HG03575 (cell line): ENCODE measurements around the gene DNAAF3.

ENCODE experiments used
- ATAC-seq: cut with Tn5 transposase; IDR thresholded peaks from one replicate; pipeline ENCODE4 v1.9.1; 2021; ENCODE audit not compliant: unreplicated experiment, insufficient number of reproducible peaks, low FRiP score; ENCODE audit errors: extremely low read depth

The DNAAF3 gene

DNA sequence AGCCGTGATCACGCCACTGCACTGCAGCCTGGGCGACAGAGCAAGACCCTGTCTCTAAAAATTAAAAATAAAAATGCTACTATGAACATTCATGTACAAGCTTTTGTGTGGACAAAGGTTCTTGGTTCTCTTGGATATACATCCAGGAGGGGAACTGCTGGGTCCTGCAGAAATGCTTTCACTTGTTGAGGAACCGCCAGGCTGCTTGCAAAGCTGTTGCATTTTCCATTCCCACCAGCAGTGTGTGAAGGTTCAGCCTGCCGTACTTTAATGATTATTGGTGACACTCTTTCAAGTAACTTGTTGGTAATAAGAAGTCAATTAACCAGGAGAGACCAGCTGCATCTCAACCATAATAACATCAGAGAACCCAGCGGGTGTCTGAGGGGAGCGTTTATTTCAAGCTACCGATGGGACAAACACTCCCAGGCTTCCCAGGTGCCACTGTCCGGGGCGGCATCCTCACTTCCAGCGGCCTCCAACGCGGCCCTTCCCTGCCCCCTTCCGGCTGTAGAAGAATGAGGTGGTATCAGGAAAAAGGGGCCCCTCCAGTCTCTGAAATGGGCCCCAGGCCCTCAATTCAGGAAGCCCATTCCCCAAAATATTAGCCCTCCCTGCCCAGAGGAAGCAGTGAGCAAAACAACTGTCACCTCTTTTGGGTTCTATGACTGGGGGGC lies 33.8 kb downstream of the DNAAF3 start:
- no peak for ATAC-seq

DNA sequence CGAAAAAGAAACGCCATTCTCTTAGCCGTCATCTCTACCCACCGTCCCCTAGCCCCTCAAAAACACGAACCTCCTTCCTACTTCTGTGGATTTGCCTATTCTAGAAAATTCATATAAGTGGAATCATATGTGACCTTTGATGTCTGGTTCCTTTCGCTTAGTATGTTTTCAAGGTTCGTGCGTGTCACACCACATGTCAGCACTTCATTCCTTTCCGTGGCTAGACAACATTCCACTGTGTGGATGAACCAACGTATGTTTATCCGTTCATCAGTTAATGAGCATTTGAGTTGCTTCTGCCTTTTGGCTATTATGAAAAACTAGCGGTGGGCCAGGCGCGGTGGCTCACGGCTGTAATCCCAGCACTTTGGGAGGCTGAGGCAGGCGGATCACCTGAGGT lies 35.0 kb downstream of the DNAAF3 start:
- no peak for ATAC-seq

DNA sequence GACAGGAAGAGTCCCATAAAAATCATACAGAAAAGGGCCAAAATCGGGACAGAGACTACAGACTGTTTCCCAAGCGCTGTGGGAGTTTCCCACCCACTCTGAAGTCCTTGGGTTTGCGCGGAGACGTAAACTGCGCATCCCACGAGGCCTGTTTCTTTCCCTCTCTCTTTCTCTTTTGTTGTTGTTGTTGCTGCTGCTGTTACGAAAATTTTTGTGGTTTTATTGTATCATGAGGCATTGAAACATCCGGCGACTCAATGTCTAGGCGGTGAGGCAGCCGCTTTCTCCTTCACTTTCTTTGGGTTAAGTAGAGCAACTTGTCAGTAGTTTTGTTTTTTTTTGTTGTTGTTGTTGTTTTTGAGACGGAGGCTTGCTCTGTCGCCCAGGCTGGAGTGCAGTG lies 47.4 kb downstream of the DNAAF3 start:
- ATAC-seq = no peak

DNA sequence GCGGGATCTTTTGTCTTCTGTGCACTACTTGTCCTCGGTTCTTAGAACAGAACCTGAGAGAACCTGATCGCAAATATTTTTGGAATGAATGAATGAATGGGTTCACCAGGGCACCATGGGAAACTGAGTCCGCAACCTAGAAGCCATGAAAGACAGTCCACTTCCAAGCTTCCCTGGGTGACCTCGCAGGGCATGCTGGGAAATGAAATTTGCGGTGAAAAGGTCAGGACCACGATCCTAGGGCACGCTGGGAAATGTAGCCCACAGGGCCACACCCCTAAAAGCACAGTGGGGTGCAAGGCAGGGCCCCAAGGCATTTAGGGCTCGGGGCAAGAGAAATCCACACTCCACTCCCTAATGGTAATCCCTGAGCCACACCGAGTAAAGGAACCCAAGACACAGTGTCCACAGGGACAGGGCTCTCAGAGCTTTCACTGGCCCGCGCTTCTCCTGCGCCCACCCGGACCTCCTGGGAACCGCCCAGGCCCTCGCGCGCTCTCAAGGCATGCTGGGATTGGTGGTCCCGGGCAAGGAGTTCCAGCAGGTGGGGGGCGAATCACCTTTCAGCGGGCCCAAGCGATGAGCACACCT lies 47.9 kb downstream of the DNAAF3 start:
- ATAC-seq = no peak

DNA sequence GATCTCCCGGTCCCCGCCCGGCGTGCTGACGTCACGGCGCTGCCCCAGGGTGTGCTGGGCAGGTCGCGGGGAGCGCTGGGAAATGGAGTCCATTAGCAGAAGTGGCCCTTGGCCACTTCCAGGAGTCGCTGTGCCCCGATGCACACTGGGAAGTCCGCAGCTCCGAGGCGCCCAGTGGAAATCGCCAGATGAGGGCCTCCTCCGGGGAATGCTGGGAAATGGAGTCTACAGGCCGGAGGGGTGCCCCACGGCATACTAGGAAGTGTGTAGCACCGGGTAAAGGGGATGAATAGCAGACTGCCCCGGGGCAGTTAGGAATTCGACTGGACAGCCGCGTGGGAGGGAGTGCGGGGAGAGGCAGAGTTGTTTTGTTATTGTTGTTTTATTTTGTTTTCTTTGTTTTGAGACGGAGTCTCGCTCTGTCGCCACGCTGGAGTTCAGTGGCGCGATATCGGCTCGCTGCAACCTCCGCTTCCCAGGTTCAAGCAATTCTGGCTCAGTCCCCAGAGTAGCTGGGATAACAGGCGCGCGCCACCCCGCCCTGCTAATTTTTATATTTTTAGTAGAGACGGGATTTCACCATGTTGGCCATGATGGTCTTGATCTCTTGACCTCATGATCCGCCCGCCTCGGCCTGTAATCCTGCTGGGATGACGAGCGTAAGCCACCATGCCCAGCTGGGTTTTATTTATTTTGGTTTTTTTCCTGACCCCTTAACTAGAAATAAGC lies 48.6 kb downstream of the DNAAF3 start:
- ATAC-seq = peak; percentile 62

DNA sequence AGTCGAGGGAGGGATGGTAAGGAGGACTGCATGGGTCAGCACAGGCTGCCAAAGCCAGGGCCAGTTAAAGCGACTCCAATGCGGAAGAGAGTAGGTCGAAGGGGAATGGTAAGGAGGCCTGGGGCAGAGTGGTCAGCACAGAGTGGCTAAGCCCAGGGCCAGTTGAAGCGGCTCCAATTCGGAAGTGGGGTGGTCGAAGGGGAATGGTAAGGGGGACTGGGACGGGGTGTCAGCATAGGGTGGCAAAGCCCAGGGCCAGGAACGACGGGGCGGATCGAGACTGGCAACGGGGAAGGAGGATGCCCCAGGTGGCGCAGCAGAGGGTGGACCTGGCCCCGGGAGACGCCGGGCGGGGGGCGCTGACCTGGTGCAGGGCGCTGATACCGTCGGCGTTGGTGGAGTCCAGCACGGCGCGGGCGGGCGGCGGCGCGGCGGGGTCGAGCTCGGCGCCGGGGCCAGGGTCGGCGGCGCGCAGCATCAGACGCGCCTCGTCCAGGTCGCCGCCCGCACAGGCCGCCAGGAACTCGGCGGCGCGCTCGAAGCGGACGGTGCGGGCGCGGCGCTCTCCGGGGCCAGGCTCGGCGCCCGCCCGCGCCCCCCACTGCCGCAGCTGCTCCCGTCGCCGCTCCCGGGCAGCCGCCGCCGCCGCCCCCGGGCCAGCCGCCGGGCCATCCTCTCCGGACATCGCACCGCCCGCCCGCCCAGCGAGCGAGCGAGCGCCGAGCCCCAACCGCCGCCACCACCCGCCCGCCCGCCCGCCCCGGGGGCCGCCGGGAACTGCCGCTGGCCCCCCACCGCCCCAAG lies 49.4 kb downstream of the DNAAF3 start, which contains the start of gene PPP1R12C:
Gene PPP1R12C, minus strand, starts transcription at position 779 of the 804 bp plus-strand sequence. Its CDS starts 94 bp downstream, at position 685.
- ATAC-seq = no peak

DNA sequence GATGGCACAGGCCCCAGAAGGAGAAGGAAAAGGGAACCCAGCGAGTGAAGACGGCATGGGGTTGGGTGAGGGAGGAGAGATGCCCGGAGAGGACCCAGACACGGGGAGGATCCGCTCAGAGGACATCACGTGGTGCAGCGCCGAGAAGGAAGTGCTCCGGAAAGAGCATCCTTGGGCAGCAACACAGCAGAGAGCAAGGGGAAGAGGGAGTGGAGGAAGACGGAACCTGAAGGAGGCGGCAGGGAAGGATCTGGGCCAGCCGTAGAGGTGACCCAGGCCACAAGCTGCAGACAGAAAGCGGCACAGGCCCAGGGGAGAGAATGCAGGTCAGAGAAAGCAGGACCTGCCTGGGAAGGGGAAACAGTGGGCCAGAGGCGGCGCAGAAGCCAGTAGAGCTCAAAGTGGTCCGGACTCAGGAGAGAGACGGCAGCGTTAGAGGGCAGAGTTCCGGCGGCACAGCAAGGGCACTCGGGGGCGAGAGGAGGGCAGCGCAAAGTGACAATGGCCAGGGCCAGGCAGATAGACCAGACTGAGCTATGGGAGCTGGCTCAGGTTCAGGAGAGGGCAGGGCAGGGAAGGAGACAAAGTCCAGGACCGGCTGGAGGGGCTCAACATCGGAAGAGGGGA lies 50.1 kb downstream of the DNAAF3 start:
- no peak for ATAC-seq

DNA sequence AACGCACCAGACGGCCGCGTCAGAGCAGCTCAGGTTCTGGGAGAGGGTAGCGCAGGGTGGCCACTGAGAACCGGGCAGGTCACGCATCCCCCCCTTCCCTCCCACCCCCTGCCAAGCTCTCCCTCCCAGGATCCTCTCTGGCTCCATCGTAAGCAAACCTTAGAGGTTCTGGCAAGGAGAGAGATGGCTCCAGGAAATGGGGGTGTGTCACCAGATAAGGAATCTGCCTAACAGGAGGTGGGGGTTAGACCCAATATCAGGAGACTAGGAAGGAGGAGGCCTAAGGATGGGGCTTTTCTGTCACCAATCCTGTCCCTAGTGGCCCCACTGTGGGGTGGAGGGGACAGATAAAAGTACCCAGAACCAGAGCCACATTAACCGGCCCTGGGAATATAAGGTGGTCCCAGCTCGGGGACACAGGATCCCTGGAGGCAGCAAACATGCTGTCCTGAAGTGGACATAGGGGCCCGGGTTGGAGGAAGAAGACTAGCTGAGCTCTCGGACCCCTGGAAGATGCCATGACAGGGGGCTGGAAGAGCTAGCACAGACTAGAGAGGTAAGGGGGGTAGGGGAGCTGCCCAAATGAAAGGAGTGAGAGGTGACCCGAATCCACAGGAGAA lies 50.9 kb downstream of the DNAAF3 start:
- no peak for ATAC-seq

DNA sequence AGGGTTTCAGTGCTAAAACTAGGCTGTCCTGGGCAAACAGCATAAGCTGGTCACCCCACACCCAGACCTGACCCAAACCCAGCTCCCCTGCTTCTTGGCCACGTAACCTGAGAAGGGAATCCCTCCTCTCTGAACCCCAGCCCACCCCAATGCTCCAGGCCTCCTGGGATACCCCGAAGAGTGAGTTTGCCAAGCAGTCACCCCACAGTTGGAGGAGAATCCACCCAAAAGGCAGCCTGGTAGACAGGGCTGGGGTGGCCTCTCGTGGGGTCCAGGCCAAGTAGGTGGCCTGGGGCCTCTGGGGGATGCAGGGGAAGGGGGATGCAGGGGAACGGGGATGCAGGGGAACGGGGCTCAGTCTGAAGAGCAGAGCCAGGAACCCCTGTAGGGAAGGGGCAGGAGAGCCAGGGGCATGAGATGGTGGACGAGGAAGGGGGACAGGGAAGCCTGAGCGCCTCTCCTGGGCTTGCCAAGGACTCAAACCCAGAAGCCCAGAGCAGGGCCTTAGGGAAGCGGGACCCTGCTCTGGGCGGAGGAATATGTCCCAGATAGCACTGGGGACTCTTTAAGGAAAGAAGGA lies 51.8 kb downstream of the DNAAF3 start:
- no peak for ATAC-seq

DNA sequence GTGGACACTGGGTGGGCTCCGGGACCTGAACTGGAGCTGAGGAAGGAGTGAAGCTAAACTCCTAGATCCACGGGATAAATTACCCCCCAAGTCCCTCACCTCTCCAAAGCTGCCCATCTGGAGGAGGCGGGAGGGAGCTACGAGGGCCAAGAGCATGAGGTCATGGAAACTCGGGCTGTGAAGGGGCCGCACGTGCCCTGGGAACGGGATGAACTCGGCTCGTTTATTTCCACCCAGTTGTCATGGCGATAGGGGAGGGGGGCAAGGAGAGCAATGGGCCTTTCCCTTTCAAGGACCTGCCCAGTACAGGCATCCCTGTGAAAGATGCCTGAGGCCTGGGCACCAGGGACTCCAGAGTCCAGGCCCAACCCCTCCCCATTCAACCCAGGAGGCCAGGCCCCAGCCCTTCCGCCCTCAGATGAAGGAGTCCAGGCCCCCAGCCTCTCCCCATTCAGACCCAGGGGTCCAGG lies 52.8 kb downstream of the DNAAF3 start:
- no peak for ATAC-seq

DNA sequence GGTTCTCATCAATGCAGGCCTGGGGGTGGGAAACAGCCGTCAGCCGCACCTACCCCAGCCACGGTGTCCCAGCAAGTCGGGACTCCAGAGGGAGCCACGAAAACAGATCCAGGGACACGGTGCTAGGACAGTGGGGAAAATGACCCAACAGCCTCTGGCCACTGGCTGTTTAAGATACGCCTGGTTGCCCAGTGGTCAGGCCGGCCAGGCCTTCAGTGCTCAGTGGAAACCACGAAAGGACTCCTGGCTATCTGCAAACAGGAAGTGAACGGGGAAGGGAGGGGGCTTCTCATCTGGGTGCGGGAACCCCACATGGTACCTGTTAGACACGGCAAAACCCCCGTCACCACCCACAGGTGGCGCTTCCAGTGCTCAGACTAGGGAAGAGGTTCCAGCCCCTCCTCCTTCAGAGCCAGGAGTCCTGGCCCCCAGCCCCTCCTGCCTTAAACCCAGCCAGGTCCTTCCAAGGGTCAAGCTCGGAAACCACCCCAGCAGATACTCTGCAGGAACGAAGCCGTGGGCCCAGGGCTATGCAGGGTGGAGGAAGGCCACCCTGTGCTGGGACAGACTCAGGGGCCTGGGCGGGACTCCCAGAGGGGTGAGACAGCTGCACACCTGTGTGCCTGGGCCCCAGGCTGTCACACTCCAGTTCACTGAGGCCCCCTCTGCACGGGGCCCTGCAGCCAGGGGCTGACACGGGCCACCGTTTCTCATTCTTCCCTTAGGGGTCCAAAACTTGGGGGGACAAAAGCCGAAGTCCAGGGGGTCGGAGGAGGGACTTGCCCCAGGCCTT lies 53.4 kb downstream of the DNAAF3 start:
- ATAC-seq = no peak

DNA sequence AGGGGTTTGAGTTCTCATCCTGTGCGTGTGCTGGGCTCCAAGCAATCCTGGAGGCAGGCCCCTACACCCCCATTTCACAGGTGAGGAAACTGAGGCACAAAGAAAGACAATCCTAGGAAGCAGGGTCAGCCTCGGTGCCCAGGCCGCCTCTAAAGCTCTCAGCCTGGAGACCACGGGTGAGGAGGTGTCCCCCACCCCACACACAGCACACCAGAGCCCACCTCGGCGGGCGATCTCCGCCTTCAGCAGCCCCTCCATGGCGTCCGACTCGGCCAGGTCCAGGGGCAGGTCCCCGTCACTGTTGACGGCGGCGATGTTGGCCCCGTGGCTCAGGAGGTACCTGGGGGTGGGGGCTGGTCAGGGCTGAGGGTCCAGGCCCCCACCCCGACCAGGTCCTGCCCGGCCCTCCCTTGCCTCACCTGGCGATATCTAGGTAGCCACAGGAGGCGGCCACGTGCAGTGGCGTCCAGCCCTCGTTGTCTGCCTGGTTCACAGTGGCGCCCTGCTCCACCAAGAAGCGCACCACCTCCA lies 54.1 kb downstream of the DNAAF3 start:
- no peak for ATAC-seq

DNA sequence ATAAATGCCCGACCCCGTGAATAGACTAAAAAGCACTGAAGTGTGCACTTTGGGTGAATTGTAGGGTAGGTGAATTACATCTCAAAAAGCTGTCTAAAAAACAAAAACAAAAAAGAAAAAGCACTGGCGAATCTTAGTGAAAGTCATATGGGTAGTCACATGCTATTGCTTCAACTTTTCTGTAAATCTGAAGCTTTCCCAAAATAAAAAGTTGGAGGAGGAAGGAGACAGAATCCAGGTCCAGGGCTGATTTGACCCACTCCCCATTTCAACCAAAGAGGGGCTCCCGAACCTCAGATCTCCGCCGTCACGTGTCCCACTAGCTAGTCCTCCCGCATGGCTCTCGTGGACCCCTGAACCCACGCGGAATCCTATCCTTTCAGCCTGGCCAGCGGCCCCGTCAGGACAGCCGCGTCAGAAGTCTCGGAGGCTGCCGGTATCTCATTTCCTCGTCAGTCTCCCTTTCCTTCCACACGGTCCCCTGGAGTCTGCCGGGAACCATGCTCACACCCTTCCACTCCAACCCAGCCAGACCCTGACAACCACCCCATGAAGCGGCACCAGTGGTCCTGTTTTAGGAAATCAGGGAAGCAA lies 55.1 kb downstream of the DNAAF3 start:
- no peak for ATAC-seq

DNA sequence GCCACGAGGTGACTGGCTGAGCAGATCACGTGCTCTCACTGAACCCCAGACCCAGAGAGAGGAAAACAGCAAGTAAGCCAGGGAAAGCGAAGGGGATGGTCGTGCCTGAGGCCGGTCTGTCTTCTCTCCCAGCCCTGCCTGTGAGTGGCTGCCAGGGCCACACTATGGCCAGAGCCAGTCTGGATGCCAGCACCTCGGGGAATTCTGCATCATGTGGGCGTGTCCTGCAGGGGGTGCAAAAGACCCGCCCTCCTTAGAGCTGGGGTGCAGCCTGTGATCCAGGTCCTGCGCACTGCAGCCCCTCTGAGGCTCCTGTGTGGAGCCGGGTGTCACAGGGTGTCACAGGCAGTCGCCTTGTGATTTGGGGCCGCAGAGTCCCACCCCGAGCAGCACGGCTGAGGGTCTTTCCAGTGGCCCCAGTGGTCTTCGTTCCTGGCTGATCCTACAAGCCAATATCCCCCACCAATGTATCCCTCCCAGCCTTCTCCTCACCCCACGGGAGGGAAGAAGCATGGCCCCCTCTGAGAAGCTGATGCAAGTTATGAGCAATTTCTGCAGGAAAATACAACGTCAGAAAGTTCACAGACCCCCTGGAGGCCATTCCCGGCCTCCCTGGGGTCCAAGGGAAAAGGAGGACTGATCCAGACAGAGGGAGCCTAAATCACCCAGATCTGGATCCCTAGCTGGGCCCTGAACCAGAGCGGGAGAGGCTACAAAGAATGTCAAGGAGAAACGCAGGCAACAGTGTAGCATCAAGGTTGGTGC lies 56.7 kb downstream of the DNAAF3 start:
- no peak for ATAC-seq
